Measurements from ENCODE around the gene JPH3.
"Not testable (repeated sequence)": the region's sequence is repeated elsewhere in the genome, so short reads cannot be mapped to it uniquely, and the experiment has no call there.

The JPH3 gene

DNA sequence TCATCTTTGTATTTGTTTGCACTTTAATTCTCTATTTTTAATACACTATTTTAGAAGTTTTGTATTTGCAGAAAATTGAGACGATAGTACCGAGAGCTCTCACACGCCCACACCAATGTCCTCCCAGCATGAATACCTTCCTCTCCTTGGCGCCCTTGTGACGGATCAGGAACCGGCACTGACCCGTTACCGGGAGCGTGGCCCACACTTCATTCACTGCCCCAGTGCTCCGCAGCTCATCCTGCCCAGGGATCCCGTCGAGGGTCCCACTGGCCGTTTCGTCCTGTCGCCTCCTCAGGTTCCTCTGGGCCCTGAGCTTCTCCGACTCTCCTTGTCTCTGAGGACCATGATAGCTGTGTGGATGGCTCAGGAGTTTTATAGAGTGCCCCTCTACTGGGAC, 112.9 kb downstream of the JPH3 start:
- DNase-seq (ENCODE audit: low read depth): no peak

DNA sequence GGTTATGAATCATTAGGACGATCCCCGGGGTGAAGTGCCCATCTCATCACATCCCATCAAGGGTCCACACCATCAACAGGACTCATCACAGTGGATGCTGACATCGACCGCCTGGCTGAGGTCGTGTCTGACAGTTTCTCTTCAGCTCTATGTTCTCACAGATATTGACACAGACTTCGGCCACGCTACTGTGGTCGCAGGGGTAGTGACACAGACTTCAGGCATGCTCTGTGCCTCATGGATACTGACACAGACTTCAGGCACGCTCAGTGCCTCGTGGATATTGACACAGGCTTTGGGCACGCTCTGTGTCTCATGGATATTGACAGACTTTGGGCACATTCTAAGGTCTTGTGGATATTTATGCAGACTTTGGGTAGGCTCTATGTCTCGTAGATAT, 113.3 kb downstream of the JPH3 start:
- DNase-seq (ENCODE audit: low read depth): no peak

DNA sequence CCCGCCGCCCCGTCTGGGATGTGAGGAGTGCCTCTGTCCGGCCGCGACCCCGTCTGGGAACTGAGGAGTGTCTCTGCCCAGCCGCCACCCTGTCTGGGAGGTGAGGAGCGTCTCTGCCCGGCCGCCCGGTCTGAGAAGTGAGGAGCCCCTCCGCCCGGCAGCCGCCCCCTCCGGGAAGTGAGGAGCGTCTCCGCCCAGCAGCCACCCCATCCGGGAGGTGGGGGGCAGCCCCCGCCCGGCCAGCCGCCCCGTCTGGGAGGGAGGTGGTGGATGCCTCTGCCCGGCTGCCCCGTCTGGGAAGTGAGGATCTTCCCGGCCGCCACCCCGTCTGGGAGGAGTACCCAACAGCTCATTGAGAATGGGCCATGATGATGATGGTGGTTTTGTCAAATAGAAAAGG, 116.5 kb downstream of the JPH3 start:
- DNase-seq (ENCODE audit: low read depth): not testable (repeated sequence)

DNA sequence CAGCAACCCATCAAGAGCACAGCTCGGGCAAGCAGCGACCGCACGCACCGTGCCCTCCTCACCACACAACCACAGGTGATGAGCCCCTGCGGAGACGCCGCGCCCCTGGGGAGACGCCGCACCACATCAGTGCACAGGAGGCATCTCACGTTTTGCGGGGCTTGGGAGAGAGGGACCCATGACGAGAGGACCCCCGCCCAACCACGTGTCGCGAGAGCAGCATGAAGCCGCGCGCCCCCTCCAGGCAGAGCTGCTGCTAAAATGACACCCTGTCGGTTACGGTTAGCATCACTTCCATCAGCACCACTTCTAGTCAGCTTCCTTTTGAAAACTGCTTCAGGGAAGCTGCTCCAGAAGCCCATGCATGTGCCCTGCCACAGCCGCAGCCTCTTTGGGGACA, 118.1 kb downstream of the JPH3 start:
- no peak for DNase-seq (ENCODE audit: low read depth)

DNA sequence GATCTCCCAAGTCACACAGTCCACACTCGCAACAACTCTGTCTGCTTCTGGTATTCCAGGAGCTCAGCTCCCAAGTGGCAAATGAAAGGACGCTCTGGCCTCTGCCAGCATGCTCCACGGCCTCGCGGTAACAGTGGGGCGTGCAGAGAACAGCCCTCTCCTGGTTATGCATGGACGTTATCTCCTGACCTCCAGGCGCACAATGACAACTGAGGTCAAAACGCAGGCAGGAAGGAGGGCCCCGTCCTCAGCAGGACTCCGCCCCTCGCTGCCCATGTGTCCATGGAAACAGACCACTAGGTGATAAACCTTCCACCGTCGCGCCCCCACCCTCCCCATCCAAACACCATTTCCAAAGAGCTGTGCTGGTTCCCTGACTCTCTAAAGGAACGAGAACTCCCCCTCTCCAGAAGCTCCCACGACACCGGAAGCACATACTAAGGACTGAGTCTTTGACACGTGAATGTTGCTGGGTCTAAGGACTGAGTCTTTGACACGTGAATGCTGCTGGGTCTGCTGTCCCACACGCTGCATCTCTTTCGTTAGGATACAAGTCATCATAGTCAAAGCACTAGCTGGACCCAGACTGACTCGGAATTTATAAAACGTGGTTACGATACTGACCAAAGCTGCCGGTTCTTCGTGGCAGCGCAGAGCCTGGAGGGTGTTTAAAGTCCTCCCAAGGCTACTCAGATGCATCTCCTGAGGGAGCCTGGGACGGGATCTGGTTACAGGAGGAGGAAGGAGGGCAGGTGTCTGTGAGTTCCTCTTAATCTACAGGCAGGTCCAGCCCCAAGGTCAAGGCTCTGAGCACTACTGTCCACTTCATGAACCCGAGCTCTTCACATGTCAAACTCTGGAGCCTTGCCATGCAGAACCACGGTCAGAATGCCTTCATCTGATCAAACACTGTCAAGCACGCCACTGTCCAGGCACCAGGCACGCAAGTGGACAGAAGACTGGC, 119.6 kb downstream of the JPH3 start:
- no peak for DNase-seq (ENCODE audit: low read depth)

DNA sequence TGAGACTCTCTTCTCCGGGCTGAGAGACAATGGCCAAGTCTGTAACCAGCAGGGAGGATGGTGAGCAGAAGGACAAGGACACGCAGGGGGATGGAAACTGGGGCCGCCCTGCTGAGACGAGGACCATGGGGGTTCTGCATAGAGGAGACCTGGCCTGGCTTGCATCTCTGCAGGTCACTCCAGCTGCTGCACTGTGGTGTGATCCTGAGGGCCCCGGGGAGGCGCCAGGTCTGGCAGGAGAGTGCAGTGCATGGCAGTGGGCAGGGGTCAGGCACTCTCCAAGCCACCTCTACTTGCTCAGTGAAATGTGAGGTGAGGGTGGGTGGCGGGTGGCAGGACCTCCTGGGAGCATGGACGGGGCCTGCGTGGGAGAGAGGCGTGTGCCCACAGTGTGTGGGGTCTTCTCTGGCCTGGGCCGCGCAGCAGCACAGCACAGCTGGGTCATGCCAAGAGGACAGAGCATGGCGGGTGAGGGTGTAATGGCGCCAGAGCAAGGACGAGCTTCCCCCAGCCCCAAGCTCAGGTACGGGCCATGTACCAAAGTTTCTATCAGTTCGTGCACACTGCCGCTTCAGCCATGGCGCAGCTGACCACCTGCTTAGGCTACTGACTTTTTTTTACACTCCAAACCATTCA, 120.4 kb downstream of the JPH3 start:
- no peak for DNase-seq (ENCODE audit: low read depth)

DNA sequence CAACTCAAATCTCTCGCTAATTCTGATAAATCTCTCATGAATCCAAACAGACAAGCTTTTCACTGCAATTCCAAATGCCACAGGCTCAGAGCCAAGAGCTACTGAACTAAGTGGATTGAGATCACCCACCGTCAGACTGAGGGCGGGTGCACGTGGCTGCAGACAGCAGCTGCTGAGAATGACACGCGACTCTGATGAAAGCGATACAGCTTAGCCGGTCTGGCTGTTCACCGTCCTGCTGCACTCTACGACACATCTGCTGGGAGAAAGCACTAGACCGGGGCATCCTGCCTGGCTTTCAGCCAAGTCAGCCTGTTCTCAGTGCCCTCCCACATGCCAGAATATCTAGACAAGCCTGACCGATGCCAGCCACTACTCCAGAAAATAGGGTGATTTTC, 120.9 kb downstream of the JPH3 start:
- no peak for DNase-seq (ENCODE audit: low read depth)

DNA sequence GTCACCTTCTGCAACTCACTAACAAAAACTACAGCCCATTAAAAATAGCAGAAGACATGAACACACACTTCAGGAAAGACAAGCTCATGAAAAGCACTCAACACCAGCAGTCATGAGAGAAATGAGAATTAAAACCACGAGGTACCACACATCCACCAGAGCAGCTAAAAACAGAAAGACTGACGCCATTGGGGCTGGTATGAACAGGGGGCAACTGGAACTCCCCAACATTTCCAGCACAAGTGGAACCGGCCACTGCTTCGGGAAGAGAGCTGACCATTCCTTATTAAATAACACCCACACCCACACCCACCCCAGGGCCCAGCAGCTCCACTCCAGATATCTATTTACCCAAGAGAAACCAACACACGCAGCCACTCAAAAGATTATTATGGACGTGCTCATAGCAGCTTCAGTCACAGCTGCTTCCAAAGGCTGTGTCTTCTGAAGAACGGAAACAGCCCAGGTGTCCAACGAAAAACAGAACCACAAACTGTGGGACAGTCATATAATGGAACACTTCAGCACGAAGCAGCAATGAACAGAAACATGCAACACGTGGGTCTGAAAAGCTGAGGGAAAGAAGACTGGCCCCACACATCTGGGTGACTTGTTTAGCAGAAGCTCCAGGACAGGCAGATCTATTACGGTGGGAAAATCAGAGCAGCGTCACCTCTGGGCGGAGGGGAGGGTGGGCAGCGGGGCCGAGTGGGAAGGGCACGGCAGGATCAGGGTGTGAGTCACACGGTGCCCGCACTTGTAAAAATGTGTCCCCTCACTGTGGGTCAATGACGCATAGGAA, 122.4 kb downstream of the JPH3 start:
- peak; percentile 16 for DNase-seq (ENCODE audit: low read depth)

DNA sequence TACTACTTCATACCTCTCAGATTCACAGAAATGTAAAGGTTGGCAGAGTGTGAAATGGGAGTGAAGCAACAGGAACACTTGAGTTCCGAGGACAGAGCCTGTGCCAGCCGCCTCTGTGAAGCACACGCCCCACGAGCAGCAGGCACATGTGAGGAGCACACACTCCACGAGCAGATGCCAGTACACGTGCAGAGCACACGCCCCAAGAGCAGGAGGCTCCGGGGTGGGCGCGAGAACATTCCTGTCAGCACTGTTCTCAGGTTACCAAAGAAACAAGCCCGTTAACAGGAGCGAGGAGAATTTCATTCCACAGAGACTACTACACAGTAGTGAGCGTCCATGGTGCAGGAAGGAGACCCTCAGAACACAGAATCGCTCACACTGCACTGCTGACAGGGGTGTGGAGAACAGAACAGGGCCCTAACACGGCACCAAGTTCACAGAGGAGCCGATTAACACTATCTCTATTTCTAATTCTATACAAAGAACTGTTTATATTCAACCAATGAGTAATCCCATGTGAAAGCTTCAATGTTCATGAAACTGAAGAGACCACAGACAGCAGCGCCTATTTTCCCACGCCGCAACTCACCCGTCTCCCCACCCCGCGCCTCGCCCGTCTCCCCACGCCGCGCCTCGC, 123.4 kb downstream of the JPH3 start:
- no peak for DNase-seq (ENCODE audit: low read depth)

DNA sequence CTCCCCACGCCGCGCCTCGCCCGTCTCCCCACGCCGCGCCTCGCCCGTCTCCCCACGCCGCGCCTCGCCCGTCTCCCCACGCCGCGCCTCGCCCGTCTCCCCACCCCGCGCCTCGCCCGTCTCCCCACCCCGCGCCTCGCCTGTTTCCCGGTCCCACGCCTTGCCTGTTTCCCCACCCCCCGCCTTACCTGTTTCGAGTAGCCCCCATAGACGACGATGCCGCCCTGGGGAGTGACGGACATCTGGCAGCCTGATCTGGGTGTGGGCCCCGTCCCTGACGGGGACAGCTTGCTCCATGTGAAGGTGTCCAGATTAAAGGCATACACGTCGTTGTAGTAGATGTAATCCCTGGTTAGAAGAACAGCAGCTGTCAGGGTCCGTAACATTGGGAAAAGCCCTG, 124.3 kb downstream of the JPH3 start:
- not testable (repeated sequence) for DNase-seq (ENCODE audit: low read depth)

DNA sequence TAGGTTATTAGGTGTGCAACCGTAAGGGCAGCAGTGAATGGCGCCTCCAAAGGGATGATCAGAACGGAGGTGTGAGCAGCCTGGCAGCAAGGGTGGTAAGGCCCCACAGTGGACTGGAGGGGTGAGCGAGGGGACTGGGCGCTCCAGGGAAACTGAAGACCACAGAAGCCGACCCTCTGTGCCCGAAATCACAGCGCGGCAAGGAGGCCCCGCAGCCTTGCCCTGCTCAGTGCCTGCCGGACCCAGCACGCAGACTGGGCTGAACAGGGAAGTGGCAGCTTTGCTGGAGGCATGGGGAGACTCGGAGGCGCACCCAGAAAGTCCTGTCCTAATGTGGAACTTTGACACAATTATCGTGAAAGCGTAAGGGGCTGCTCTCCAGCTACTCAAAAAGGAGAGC, 125.0 kb downstream of the JPH3 start:
- DNase-seq (ENCODE audit: low read depth): no peak

DNA sequence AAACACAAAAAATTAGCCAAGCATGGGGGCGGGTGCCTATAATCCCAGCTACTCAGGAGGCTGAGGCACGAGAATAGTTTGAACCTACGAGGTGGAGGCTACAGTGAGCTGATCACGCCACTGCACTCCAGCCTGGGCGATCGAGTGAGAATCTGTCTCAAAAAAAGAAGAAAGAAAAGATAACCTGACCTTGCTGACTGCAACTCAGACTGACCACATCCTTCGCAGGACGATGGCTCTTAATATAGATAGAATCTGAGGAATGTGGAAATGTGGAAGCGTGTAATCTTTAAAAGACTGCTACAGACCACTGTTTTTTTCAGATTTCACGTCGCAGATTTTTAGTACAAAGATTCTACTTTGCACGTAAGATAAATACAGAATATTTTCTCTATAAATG, 125.7 kb downstream of the JPH3 start:
- no peak for DNase-seq (ENCODE audit: low read depth)

DNA sequence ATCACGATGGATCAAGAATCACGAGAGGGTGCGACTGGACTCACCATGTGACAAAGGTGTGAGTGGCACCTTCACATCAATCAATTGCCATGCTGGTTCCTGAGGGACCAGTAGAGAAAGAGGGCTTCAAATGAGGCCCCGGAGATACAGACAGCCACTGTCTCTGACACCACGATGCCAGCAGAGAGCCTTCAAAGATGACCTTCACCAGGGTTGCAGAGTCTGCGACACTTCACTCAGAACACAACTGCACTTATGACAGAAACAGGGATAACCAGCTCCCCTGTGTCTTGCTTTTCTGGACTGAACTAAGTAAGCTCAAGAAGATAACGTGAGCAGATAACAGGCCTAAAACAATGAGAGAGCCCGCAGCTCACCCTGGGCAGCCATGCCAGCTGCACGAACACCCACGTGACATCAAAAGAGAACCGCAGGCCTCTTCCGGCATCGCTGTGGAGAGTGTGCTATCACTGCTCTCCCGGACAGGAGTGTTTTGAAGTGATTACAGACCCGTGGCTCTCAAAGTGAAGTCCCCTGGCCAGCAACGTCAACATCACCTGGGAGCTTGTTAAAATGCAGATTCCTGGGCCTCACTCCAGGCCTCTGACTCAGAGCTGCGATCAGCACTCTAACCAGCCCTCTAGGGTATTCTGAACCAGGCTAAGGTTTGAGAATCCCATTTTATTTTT, 127.1 kb downstream of the JPH3 start:
- DNase-seq (ENCODE audit: low read depth): no peak

DNA sequence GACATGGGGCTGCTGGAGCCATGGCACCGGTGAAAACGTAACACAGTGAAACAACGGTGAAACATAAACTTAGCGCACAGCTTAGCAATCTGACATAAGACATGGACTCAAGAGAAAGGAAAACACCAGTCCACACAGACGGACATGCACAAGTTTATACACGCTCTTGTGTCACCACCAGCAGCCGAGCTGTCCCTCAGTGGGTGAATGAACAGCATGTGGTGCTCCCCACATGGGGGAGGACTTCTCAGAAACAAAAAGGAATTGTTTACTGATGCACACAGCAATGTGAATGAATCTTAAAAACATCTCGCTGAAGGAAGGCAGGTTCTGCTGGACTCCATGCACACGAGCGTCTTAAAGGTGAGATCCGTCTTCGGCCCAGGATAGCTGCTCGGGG, 129.3 kb downstream of the JPH3 start:
- DNase-seq (ENCODE audit: low read depth): no peak

DNA sequence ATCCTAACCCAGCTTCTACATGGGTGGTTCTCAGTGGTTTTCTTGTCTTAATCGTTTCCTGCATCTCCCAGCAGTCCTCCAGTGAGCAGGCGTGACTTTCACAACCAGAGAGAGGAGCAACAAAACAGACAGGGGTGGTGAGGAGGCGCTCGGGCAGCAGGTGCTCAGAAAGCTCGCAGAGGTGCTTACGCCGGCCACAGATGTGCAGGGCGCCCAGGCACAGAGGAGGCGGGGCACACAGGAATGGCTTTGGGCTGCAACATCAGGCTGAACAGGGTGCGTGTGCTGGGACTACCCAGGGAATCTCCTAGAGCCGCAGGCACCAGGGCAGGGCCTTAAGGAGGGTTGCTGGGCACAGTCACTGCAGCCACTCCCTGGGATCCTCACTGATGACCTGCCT, 130.9 kb downstream of the JPH3 start:
- DNase-seq (ENCODE audit: low read depth): no peak

DNA sequence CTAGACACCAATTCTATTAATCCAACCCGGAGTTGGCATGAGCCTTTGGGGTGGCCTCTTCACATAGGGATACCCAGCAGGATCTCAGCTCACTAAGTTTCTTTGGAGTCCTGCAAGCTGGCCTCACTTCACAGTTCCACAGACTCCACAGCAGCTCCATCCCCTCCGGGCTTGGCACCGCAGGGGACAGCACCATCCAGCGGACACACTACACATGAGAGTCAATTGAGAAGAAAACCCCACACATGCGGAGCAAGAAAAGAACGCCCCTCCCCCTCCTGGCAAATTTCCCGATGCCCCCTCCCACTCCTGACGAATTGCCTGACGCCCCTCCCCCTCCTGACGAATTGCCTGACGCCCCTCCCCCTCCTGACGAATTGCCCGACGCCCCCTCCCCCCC, 132.3 kb downstream of the JPH3 start:
- no peak for DNase-seq (ENCODE audit: low read depth)

DNA sequence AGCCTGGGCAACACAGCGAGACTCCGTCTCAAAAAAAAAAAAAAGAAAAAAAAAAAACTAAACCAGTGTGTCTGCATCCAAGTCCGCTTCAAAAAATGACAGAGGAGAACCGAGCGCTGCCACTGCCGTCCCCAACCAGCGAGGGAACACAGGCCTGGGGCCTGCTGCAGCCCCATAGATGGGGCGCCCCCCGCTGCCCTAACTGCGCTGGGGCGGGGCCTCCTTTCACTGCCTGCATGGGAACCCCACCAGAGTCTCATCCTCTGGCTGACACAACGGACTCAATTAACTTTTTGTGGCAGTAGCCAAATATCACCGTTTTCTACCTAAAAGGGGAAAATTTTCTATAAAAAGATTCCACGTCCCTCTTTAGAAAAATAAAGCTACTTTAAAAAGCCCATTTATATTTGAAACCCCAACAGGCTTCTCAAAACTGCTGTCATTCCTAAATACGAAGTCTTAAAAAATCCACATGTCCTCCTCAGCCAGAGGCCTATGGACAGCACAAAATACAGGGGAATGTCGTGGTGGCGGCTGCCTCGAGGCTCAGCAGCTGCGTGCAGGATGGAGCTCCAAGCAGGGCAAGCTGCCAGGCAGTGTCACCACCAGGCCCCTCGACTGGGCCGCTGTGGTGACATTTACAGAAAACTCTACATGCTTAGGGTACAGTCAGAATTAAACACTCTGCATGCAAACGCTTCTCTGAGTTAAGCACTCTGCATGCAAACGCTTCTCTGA, 133.1 kb downstream of the JPH3 start:
- no peak for DNase-seq (ENCODE audit: low read depth)

DNA sequence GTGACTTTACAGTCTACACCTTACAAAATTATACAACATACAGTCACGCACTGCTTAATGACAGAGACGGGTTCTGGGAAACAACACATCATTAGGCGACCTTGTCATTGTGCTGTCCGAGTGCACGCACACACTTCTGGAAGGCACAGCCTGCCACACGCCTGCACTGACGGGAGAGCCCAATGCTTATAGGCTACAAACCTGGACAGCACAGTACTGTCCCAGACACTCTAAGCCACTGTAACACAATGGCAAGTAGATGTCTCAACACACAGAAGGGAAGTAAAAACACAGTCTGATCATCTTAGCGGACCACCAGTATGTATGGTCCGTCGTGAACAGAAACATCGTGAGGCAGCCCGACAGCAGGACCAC, 133.7 kb downstream of the JPH3 start:
- DNase-seq (ENCODE audit: low read depth): no peak

DNA sequence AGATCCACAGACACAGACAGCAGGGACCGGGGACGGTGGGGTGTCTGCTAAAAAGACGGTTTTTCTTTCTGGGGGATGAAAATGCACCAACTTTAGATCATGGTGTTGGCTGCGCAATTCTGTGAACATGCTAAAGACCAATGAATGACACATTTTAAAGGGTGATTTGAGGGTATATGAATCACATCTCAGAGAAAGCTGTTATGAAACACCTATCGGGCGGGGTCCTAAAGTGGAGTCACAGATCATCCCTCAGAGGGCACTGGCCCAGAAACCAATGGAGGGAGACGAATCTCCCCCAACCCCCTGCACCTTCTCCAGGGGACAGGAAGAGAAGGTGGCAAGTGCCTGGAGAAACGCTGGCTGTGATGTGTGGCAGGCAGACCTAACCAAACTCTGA, 137.5 kb downstream of the JPH3 start:
- no peak for DNase-seq (ENCODE audit: low read depth)

DNA sequence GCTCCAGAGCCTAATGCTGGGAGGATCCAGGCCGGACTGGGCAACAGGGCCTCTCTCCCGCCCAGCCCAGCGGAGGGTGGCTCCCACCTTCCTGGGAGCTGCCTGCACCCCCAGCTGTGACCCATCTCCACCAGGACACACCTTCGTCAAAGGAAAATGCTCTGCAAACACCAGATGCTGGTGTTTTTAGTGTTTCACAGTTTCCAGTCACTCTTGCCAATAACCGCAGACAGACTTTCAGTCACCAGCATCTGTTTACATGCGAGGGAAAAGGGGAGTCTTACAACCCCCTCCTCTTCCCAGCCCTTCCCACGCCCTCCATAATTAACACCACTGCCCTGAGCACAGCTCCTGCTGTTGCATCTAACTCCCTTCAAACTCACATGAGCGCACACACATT, 138.1 kb downstream of the JPH3 start:
- DNase-seq (ENCODE audit: low read depth): no peak

DNA sequence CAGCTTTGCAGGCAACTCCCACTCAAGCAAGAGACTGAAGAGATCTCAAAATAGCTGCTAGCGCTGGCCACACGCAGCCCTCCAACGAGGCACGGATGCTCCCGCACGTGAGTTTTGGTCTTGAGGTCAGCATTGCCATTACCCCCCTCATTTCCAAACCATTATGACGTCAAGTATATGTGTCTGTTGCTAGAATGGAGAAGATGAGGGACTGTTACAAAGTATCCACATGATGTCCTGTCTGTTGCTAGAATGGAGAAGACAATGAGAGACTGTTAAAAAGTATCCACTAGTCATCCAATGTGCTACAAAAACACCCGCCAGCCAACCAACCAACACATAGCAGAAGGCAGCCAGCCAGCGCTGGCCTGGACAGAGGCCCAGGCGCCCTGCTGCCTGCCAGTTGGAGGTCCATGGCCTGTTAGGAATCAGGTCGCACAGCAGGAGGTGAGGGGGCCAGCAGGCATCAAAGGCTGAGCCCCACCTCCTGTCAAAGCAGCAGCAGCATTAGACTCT, 138.7 kb downstream of the JPH3 start:
- no peak for DNase-seq (ENCODE audit: low read depth)

All from stimulated activated CD8-positive, alpha-beta memory T cell treated with anti-CD3 and anti-CD28 coated beads, Interleukin-12 subunit alpha, Interleukin-12 subunit beta, amount 100 ng/mL, for 1 hour (primary cell).